Measurements from ENCODE around the gene DCAF4.

The DCAF4 gene

GRCh38 chr14:72926292-72927028 lies at the start of gene DCAF4:
Gene DCAF4, plus strand, starts transcription at chr14:72926464. Its CDS starts 11,515 bp downstream, at chr14:72937979.
- peak; percentile 94 for DNase-seq (ENCODE audit: low read depth)

- DNase-seq (ENCODE audit: low read depth) = no peak
Measured at GRCh38 chr14:72876710-72877063, 49.6 kb upstream of the DCAF4 start.

GRCh38 chr14:72878746-72879145 lies 47.5 kb upstream of the DCAF4 start:
- DNase-seq (ENCODE audit: low read depth) = no peak

- DNase-seq (ENCODE audit: low read depth) = no peak
Measured at GRCh38 chr14:72879431-72879830, 46.8 kb upstream of the DCAF4 start.

- no peak for DNase-seq (ENCODE audit: low read depth)
Measured at GRCh38 chr14:72880164-72880563, 46.1 kb upstream of the DCAF4 start.

- DNase-seq (ENCODE audit: low read depth) = no peak
Measured at GRCh38 chr14:72880820-72881219, 45.4 kb upstream of the DCAF4 start.

GRCh38 chr14:72881543-72881942 lies 44.7 kb upstream of the DCAF4 start:
- DNase-seq (ENCODE audit: low read depth) = no peak

GRCh38 chr14:72882047-72882446 lies 44.2 kb upstream of the DCAF4 start:
- DNase-seq (ENCODE audit: low read depth) = no peak

GRCh38 chr14:72882463-72882862 lies 43.8 kb upstream of the DCAF4 start:
- no peak for DNase-seq (ENCODE audit: low read depth)

GRCh38 chr14:72883109-72883508 lies 43.2 kb upstream of the DCAF4 start:
- DNase-seq (ENCODE audit: low read depth) = no peak

- DNase-seq (ENCODE audit: low read depth) = no peak
Measured at GRCh38 chr14:72883961-72884360, 42.3 kb upstream of the DCAF4 start.

- DNase-seq (ENCODE audit: low read depth) = no peak
Measured at GRCh38 chr14:72884386-72884785, 41.9 kb upstream of the DCAF4 start.

- no peak for DNase-seq (ENCODE audit: low read depth)
Measured at GRCh38 chr14:72887514-72887913, 38.8 kb upstream of the DCAF4 start.

- DNase-seq (ENCODE audit: low read depth) = no peak
Measured at GRCh38 chr14:72888192-72888591, 38.1 kb upstream of the DCAF4 start.

GRCh38 chr14:72888636-72889201 lies 37.5 kb upstream of the DCAF4 start:
- DNase-seq (ENCODE audit: low read depth) = no peak

GRCh38 chr14:72889366-72889765 lies 36.9 kb upstream of the DCAF4 start:
- DNase-seq (ENCODE audit: low read depth) = no peak

- DNase-seq (ENCODE audit: low read depth) = no peak
Measured at GRCh38 chr14:72891666-72892102, 34.6 kb upstream of the DCAF4 start.

- no peak for DNase-seq (ENCODE audit: low read depth)
Measured at GRCh38 chr14:72892103-72892878, 34.0 kb upstream of the DCAF4 start.

GRCh38 chr14:72892879-72893635 lies 33.2 kb upstream of the DCAF4 start:
- peak; percentile 15 for DNase-seq (ENCODE audit: low read depth)

- peak; percentile 87 for DNase-seq (ENCODE audit: low read depth)
Measured at GRCh38 chr14:72893636-72894322, 32.5 kb upstream of the DCAF4 start, which contains the start of gene DPF3. Gene DPF3, minus strand, starts transcription at chr14:72894101. Its CDS starts 13 bp downstream, at chr14:72894088.

- no peak for DNase-seq (ENCODE audit: low read depth)
Measured at GRCh38 chr14:72894323-72894622, 32.0 kb upstream of the DCAF4 start.
